H1 (cell line): Measurements from ENCODE around the gene L3MBTL4. TPM values are rescaled to one million over a fixed set of nuclear protein-coding genes. Genes with fewer than 3 reads are reported as not detected.

Experiments used
- ATF2 ChIP-seq: IDR thresholded peaks from 2 replicates; pipeline ENCODE4 v1.6.1; 2012; ENCODE audit warnings: low read length, inconsistent platforms
- CHD7 ChIP-seq: fragments of 300-600 bp; sonication (generic); IDR thresholded peaks from 2 replicates; pipeline ENCODE4 v1.7.1; 2012; ENCODE audit warnings: low read length, moderate library complexity, mild to moderate bottlenecking, inconsistent platforms; ENCODE audit not compliant: insufficient replicate concordance
- GABPA ChIP-seq: IDR thresholded peaks from 2 replicates; pipeline ENCODE4 v1.6.1; 2011; ENCODE audit warnings: mild to moderate bottlenecking, low read length, moderate library complexity, borderline replicate concordance; ENCODE audit not compliant: insufficient read depth
- MAFK ChIP-seq: IDR thresholded peaks from 2 replicates; pipeline ENCODE4 v1.6.1; 2012; ENCODE audit warnings: low read depth, mild to moderate bottlenecking, improper control_type of control experiment, low read length
- RNF2 ChIP-seq: fragments of 200-900, 300-1000 bp; sonication (generic); IDR thresholded peaks from 2 replicates; pipeline ENCODE4 v1.7.1; 2016; ENCODE audit warnings: borderline replicate concordance, low read depth, mild to moderate bottlenecking, antibody characterized with exemption, low read length; ENCODE audit not compliant: poor library complexity, severe bottlenecking; ENCODE audit errors: missing control alignments
- polyA plus RNA-seq, 7 experiments: library from polyadenylated mRNA; depleted of rRNA in 3 of 7; stranded (reverse) in 5 of 7; unstranded in 2 of 7; fragments of >200 nt in 5 of 7; fragments of 200-250 nt in 2 of 7; gene quantifications; 1 replicate in 5 of 7; 2 replicates in 1 of 7; 4 replicates in 1 of 7; pipeline versions ENCODE4 v1.2.1 to v1.2.3, GENCODE V29; 2011 to 2013; ENCODE audit warnings: missing spikeins in 2 of 7, mixed read lengths in 2 of 7
- total RNA-seq: library from RNA; stranded (reverse); fragmentation: NEBNext Ultra II Directional; extraction: Animal tissue kit (Norgen Biotek cat#: 25700); gene quantifications from 2 replicates; pipeline ENCODE4 v1.2.1, GENCODE V29; 2021

Gene L3MBTL4
- total and polyA plus RNA-seq, 2 of the 8 experiments (the other 6 are each of a cell fraction or from before 2014, with no cell fraction given) = 1.0 to 2.1 TPM

DNA sequence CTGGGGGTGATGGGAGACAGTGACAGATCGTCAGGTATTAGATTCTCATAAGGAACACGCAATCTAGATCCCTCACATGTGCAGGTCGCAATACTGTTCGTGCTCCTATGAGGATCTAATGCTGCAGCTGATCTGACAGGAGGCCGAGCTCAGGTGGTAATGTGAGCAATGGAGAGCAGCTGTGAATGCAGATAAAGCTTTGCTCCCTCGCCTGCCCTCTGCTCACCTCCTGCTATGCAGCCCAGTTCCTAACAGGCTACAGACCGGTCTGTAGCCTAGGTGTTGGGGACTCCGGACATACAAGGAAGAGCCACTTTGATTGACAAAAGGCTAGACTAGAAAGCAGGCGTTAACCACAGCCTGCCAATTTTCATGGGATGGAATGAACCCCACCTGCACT lies 335.8 kb downstream of the L3MBTL4 start (continued):
- TF ChIP-seq CHD7 (no peak), RNF2 (no peak), MAFK (no peak), ATF2 (no peak), GABPA (no peak)
